Sciatic nerve (tissue), 2 donors: ENCODE data around the gene SLC25A27. TPM values are rescaled to one million over a fixed set of nuclear protein-coding genes. Genes with fewer than 3 reads are reported as not detected.
A peak's percentile ranks its signal among the peaks of the same experiment; 100 is the strongest.

ENCODE experiments used
- ATAC-seq: fragments of 200-7000 bp; cut with Tn5 transposase; one replicate; pipeline ENCODE4 v1.9.1; 2020; ENCODE audit warnings: mild to moderate bottlenecking, moderate library complexity
- DNase-seq: peaks from one replicate; pipeline ENCODE4 v3.0.0-alpha.2; 2020; ENCODE audit warnings: low spot score
- intact Hi-C: fragments of 100-400 bp; cut with DNase I; formaldehyde crosslinking; loops from one replicate; pipeline ENCODE4 v1.14.2; 2022
- total RNA-seq: library from RNA; stranded (reverse); fragmentation: NEBNext Ultra II Directional; extraction: Animal tissue kit (Norgen Biotek cat#: 25700); gene quantifications from one replicate; pipeline ENCODE4 v1.2.1, GENCODE V29; 2021
- donor health status: DM: no; HTN: no; CAD: no.
- donor health status: DM: no; HTN: no; CAD: no.

The SLC25A27 gene
- total RNA-seq, 1 donor from 2014 or later = 49.0 TPM

- ATAC-seq (no peak), DNase-seq (no peak)
- intact Hi-C loops = no loop called here
These were observed 38.2 kb downstream of the SLC25A27 start for GRCh38 chr6:46690911-46691451.

GRCh38 chr6:46699970-46700369 lies 47.2 kb downstream of the SLC25A27 start:
- intact Hi-C loops = no loop called here

GRCh38 chr6:46704562-46704961 lies 51.8 kb downstream of the SLC25A27 start:
- ATAC-seq (peak; percentile 73), DNase-seq (no peak)
- intact Hi-C loops = no loop called here

More at GRCh38 chr6:46699970-46700369, 47.2 kb downstream of the SLC25A27 start:
- DNase-seq (no peak), ATAC-seq (no peak)

GRCh38 chr6:46706464-46706863 lies 53.7 kb downstream of the SLC25A27 start:
- no peak for ATAC-seq
- intact Hi-C loops = no loop called here
- no peak for DNase-seq

GRCh38 chr6:46711491-46711890 lies 58.7 kb downstream of the SLC25A27 start:
- no peak for ATAC-seq
- no peak for DNase-seq
- intact Hi-C loops = no loop called here

- ATAC-seq (no peak), DNase-seq (no peak)
- intact Hi-C loops = no loop called here
These were observed 62.4 kb downstream of the SLC25A27 start for GRCh38 chr6:46715141-46715540.

GRCh38 chr6:46719099-46719498 lies 66.3 kb downstream of the SLC25A27 start:
- intact Hi-C loops = no loop called here
- no peak for ATAC-seq

GRCh38 chr6:46720401-46720800 lies 67.6 kb downstream of the SLC25A27 start:
- DNase-seq = no peak
- no peak for ATAC-seq
- intact Hi-C loops = loop anchor here (10.0 kb wide), 1 partner anchor 1804 kb away; no protein-coding TSS in a partner anchor

More at GRCh38 chr6:46719099-46719498, 66.3 kb downstream of the SLC25A27 start:
- DNase-seq = no peak

Other genes starting within 250 kb of the SLC25A27 start
- gene RCAN2, start 161.5 kb upstream of the SLC25A27 start, total RNA-seq = 14.8 TPM
- gene CYP39A1, start 157 bp upstream of the SLC25A27 start, total RNA-seq = 8.3 TPM
- 1.9 TPM for gene TDRD6, start 34.9 kb downstream of the SLC25A27 start, total RNA-seq
- 5.9 TPM for gene PLA2G7, start 82.4 kb downstream of the SLC25A27 start, total RNA-seq
- not detected for gene ANKRD66, start 94.0 kb downstream of the SLC25A27 start, total RNA-seq
- not detected for gene MEP1A, start 140.4 kb downstream of the SLC25A27 start, total RNA-seq